Measurements from ENCODE around the gene TOX2. TPM values are rescaled to one million over a fixed set of nuclear protein-coding genes. Genes with fewer than 3 reads are reported as not detected.

The TOX2 gene
- total and polyA plus RNA-seq, 5 donors from 2014 or later = 2.0 to 9.2 (median 3.4) TPM

- no peaks in the 10 kb centered on the region for H3K27me3 ChIP-seq (ENCODE audit: control insufficient read depth, insufficient read depth, low read length)
- H3K4me3 ChIP-seq (ENCODE audit: low read depth, low read length) = no peak overlapping the region
- no peaks in the 10 kb centered on the region for H3K36me3 ChIP-seq (ENCODE audit: control insufficient read depth, insufficient read depth, low read length)
- H3K27ac Mint-ChIP-seq = no peak overlapping the region
- no peak overlapping the region for H3K4me3 Mint-ChIP-seq
- DNase-seq = no peak
- no peak for ATAC-seq (ENCODE audit: low read depth in 2 of 2)
- peaks cover 0 to 63% (median 46%) of the 10 kb centered on the region in 4 donors for H3K4me1 Mint-ChIP-seq
- H3K27me3 Mint-ChIP-seq = peaks cover 5% of the 10 kb centered on the region
- no peaks in the 10 kb centered on the region for H3K9me3 ChIP-seq (ENCODE audit: control insufficient read depth in 2 of 2, low read length in 2 of 2)
- peaks cover 4% of the 10 kb centered on the region for H3K36me3 Mint-ChIP-seq
- peaks cover 24% of the 10 kb centered on the region for H3K4me1 ChIP-seq (ENCODE audit: control insufficient read depth, insufficient read depth, low read length, poor library complexity, severe bottlenecking)
- no peak overlapping the region for H3K27ac ChIP-seq (ENCODE audit: insufficient read depth, low read length, poor library complexity, severe bottlenecking)
- no peaks in the 10 kb centered on the region for H3K9me3 Mint-ChIP-seq
Measured at GRCh38 chr20:44031001-44031574, 116.4 kb downstream of the TOX2 start.

- ATAC-seq (ENCODE audit: low read depth in 2 of 2) (no peak), DNase-seq (no peak)
- H3K9me3 ChIP-seq (ENCODE audit: control insufficient read depth in 2 of 2, low read length in 2 of 2) = no peaks in the 10 kb centered on the region
- H3K27me3 Mint-ChIP-seq = peaks cover 5% of the 10 kb centered on the region
- H3K27ac Mint-ChIP-seq = peak overlapping the region in 1 of 3 donors; percentile 36
- H3K36me3 ChIP-seq (ENCODE audit: control insufficient read depth, insufficient read depth, low read length) = no peaks in the 10 kb centered on the region
- peaks cover 24% of the 10 kb centered on the region for H3K4me1 ChIP-seq (ENCODE audit: control insufficient read depth, insufficient read depth, low read length, poor library complexity, severe bottlenecking)
- H3K9me3 Mint-ChIP-seq = no peaks in the 10 kb centered on the region
- H3K27me3 ChIP-seq (ENCODE audit: control insufficient read depth, insufficient read depth, low read length) = no peaks in the 10 kb centered on the region
- H3K4me1 Mint-ChIP-seq = peaks cover 0 to 59% (median 46%) of the 10 kb centered on the region in 4 donors
- no peak overlapping the region for H3K4me3 Mint-ChIP-seq
- peaks cover 4% of the 10 kb centered on the region for H3K36me3 Mint-ChIP-seq
- H3K27ac ChIP-seq (ENCODE audit: insufficient read depth, low read length, poor library complexity, severe bottlenecking) = no peak overlapping the region
- no peak overlapping the region for H3K4me3 ChIP-seq (ENCODE audit: low read depth, low read length)
Measured at GRCh38 chr20:44031781-44032582, 117.3 kb downstream of the TOX2 start.

GRCh38 chr20:44032583-44033331 lies 118.1 kb downstream of the TOX2 start:
- Histone ChIP-seq H3K9me3 (ENCODE audit: control insufficient read depth in 2 of 2, low read length in 2 of 2) (no peaks in the 10 kb centered on the region), H3K27ac (ENCODE audit: insufficient read depth, low read length, poor library complexity, severe bottlenecking) (no peak overlapping the region), H3K4me1 (ENCODE audit: control insufficient read depth, insufficient read depth, low read length, poor library complexity, severe bottlenecking) (peaks cover 24% of the 10 kb centered on the region), H3K36me3 (ENCODE audit: control insufficient read depth, insufficient read depth, low read length) (no peaks in the 10 kb centered on the region), H3K4me3 (ENCODE audit: low read depth, low read length) (no peak overlapping the region), H3K27me3 (ENCODE audit: control insufficient read depth, insufficient read depth, low read length) (no peaks in the 10 kb centered on the region)
- H3K4me1 Mint-ChIP-seq = peaks cover 0 to 55% (median 45%) of the 10 kb centered on the region in 4 donors
- H3K9me3 Mint-ChIP-seq = no peaks in the 10 kb centered on the region
- no peak overlapping the region for H3K4me3 Mint-ChIP-seq
- ATAC-seq (ENCODE audit: low read depth in 2 of 2) (no peak), DNase-seq (no peak)
- H3K36me3 Mint-ChIP-seq = peaks cover 4% of the 10 kb centered on the region
- peak overlapping the region in 1 of 3 donors; percentile 75 for H3K27ac Mint-ChIP-seq
- H3K27me3 Mint-ChIP-seq = peaks cover 5% of the 10 kb centered on the region

GRCh38 chr20:44033344-44033743 lies 118.7 kb downstream of the TOX2 start:
- ATAC-seq (ENCODE audit: low read depth in 2 of 2) (no peak), DNase-seq (no peak)
- no peak overlapping the region for H3K4me3 Mint-ChIP-seq
- H3K4me1 Mint-ChIP-seq = peaks cover 0 to 49% (median 42%) of the 10 kb centered on the region in 4 donors
- H3K27ac Mint-ChIP-seq = peak overlapping the region in 1 of 3 donors; percentile 2
- Histone ChIP-seq H3K27me3 (ENCODE audit: control insufficient read depth, insufficient read depth, low read length) (no peaks in the 10 kb centered on the region), H3K9me3 (ENCODE audit: control insufficient read depth in 2 of 2, low read length in 2 of 2) (no peaks in the 10 kb centered on the region), H3K4me1 (ENCODE audit: control insufficient read depth, insufficient read depth, low read length, poor library complexity, severe bottlenecking) (peaks cover 20% of the 10 kb centered on the region), H3K36me3 (ENCODE audit: control insufficient read depth, insufficient read depth, low read length) (no peaks in the 10 kb centered on the region), H3K27ac (ENCODE audit: insufficient read depth, low read length, poor library complexity, severe bottlenecking) (no peak overlapping the region), H3K4me3 (ENCODE audit: low read depth, low read length) (no peak overlapping the region)
- H3K36me3 Mint-ChIP-seq = peaks cover 4% of the 10 kb centered on the region
- H3K9me3 Mint-ChIP-seq = no peaks in the 10 kb centered on the region
- H3K27me3 Mint-ChIP-seq = peaks cover 5% of the 10 kb centered on the region

GRCh38 chr20:44033873-44034272 lies 119.2 kb downstream of the TOX2 start:
- Mint-ChIP-seq H3K9me3 (no peaks in the 10 kb centered on the region), H3K27ac (peak overlapping the region in 1 of 3 donors; percentile 25), H3K4me3 (no peak overlapping the region), H3K27me3 (peaks cover 3% of the 10 kb centered on the region), H3K36me3 (peaks cover 4% of the 10 kb centered on the region), H3K4me1 (peaks cover 0 to 44% (median 36%) of the 10 kb centered on the region in 4 donors)
- DNase-seq (no peak), ATAC-seq (ENCODE audit: low read depth in 2 of 2) (no peak)
- Histone ChIP-seq H3K9me3 (ENCODE audit: control insufficient read depth in 2 of 2, low read length in 2 of 2) (no peaks in the 10 kb centered on the region), H3K27ac (ENCODE audit: insufficient read depth, low read length, poor library complexity, severe bottlenecking) (no peak overlapping the region), H3K4me3 (ENCODE audit: low read depth, low read length) (no peak overlapping the region), H3K36me3 (ENCODE audit: control insufficient read depth, insufficient read depth, low read length) (no peaks in the 10 kb centered on the region), H3K4me1 (ENCODE audit: control insufficient read depth, insufficient read depth, low read length, poor library complexity, severe bottlenecking) (peaks cover 15% of the 10 kb centered on the region), H3K27me3 (ENCODE audit: control insufficient read depth, insufficient read depth, low read length) (no peaks in the 10 kb centered on the region)

- H3K27ac Mint-ChIP-seq = peak overlapping the region in 1 of 3 donors; percentile 54
- Histone ChIP-seq H3K27ac (ENCODE audit: insufficient read depth, low read length, poor library complexity, severe bottlenecking) (no peak overlapping the region), H3K36me3 (ENCODE audit: control insufficient read depth, insufficient read depth, low read length) (no peaks in the 10 kb centered on the region), H3K4me3 (ENCODE audit: low read depth, low read length) (no peak overlapping the region), H3K4me1 (ENCODE audit: control insufficient read depth, insufficient read depth, low read length, poor library complexity, severe bottlenecking) (peaks cover 9% of the 10 kb centered on the region), H3K27me3 (ENCODE audit: control insufficient read depth, insufficient read depth, low read length) (no peaks in the 10 kb centered on the region), H3K9me3 (ENCODE audit: control insufficient read depth in 2 of 2, low read length in 2 of 2) (no peaks in the 10 kb centered on the region)
- peaks cover 0 to 2% (median 0%) of the 10 kb centered on the region in 7 donors for H3K9me3 Mint-ChIP-seq
- H3K36me3 Mint-ChIP-seq = peaks cover 4% of the 10 kb centered on the region
- no peak for DNase-seq
- no peaks in the 10 kb centered on the region for H3K27me3 Mint-ChIP-seq
- no peak for ATAC-seq (ENCODE audit: low read depth in 2 of 2)
- H3K4me1 Mint-ChIP-seq = peaks cover 0 to 38% (median 31%) of the 10 kb centered on the region in 4 donors
- H3K4me3 Mint-ChIP-seq = no peak overlapping the region
Measured at GRCh38 chr20:44034451-44034850, 119.8 kb downstream of the TOX2 start.

- peak overlapping the region in 1 of 3 donors; percentile 54 for H3K27ac Mint-ChIP-seq
- no peak overlapping the region for H3K4me3 Mint-ChIP-seq
- DNase-seq = no peak
Measured at GRCh38 chr20:44034965-44035635, 120.4 kb downstream of the TOX2 start.

More at GRCh38 chr20:44034965-44035635, 120.4 kb downstream of the TOX2 start:
- peaks cover 5% of the 10 kb centered on the region for H3K4me1 ChIP-seq (ENCODE audit: control insufficient read depth, insufficient read depth, low read length, poor library complexity, severe bottlenecking)
- Mint-ChIP-seq H3K27me3 (no peaks in the 10 kb centered on the region), H3K4me1 (peaks cover 0 to 32% (median 25%) of the 10 kb centered on the region in 4 donors), H3K9me3 (peaks cover 0 to 2% (median 0%) of the 10 kb centered on the region in 7 donors), H3K36me3 (peaks cover 4% of the 10 kb centered on the region)
- no peak for ATAC-seq (ENCODE audit: low read depth in 2 of 2)
- H3K9me3 ChIP-seq (ENCODE audit: control insufficient read depth in 2 of 2, low read length in 2 of 2) = no peaks in the 10 kb centered on the region
- no peak overlapping the region for H3K27ac ChIP-seq (ENCODE audit: insufficient read depth, low read length, poor library complexity, severe bottlenecking)
- H3K27me3 ChIP-seq (ENCODE audit: control insufficient read depth, insufficient read depth, low read length) = no peaks in the 10 kb centered on the region
- H3K36me3 ChIP-seq (ENCODE audit: control insufficient read depth, insufficient read depth, low read length) = no peaks in the 10 kb centered on the region
- no peak overlapping the region for H3K4me3 ChIP-seq (ENCODE audit: low read depth, low read length)
